HUES64 (cell line): ENCODE results near the gene EIF3CL.
"Not testable (repeated sequence)": the region's sequence is repeated elsewhere in the genome, so short reads cannot be mapped to it uniquely, and the experiment has no call there.

ENCODE experiments used
- H3K27ac ChIP-seq: 2 replicates; pipeline ENCODE4 v1.7.0; 2013; ENCODE audit warnings: low read depth, low read length, inconsistent platforms
- H3K27me3 ChIP-seq: 2 replicates; pipeline ENCODE4 v1.6.1; 2013; ENCODE audit warnings: mild to moderate bottlenecking, low read length; ENCODE audit not compliant: insufficient read depth
- H3K36me3 ChIP-seq: 2 replicates; pipeline ENCODE4 v1.6.1; 2013; ENCODE audit warnings: mild to moderate bottlenecking, low read length; ENCODE audit not compliant: insufficient read depth
- H3K4me1 ChIP-seq: 2 replicates; pipeline ENCODE4 v1.6.1; 2013; ENCODE audit warnings: mild to moderate bottlenecking, low read length, moderate library complexity; ENCODE audit not compliant: insufficient read depth
- H3K4me3 ChIP-seq: 2 replicates; pipeline ENCODE4 v1.5.1; 2013; ENCODE audit warnings: mild to moderate bottlenecking, low read length, moderate library complexity
- H3K9ac ChIP-seq: 2 replicates; pipeline ENCODE4 v1.6.1; 2013; ENCODE audit warnings: mild to moderate bottlenecking, low read depth, low read length
- H3K9me3 ChIP-seq: 2 replicates; pipeline ENCODE4 v1.6.1; 2013; ENCODE audit warnings: low read depth, low read length; ENCODE audit not compliant: insufficient read depth
- WGBS: fragments of 150-250, 120-280 bp; methylation state at CpG from one replicate; pipeline ENCODE4 v1.1.7; 2013; ENCODE audit warnings: missing lambda C conversion rate; 5-methylcytosine and 5-hydroxymethylcytosine counted together

Gene EIF3CL

DNA sequence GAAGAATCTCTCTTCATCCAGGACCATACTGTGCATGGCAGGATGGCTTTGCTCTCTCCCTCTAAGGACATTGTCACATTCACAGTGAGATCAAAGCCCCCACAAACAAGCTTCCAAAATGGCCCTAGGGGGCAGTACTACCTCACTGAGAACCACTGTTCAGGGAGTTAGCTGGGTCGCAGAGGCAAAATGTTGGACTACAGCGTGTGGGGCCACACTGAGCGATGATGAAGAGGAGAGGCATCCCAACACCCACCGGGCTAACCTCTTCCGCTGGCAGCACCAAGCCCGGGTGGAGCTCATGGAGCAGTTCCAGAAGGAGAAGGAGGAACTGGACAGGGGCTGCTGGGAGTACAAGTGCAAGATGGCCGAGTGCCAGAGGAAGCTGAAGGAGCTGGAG, 9.9 kb upstream of the EIF3CL start:
- not testable (repeated sequence) for H3K9ac ChIP-seq, H3K9me3 ChIP-seq, H3K4me3 ChIP-seq, H3K27ac ChIP-seq, H3K4me1 ChIP-seq, H3K27me3 ChIP-seq, H3K36me3 ChIP-seq
- WGBS, result no CpG with 5 or more reads among the region's 7 CpGs

DNA sequence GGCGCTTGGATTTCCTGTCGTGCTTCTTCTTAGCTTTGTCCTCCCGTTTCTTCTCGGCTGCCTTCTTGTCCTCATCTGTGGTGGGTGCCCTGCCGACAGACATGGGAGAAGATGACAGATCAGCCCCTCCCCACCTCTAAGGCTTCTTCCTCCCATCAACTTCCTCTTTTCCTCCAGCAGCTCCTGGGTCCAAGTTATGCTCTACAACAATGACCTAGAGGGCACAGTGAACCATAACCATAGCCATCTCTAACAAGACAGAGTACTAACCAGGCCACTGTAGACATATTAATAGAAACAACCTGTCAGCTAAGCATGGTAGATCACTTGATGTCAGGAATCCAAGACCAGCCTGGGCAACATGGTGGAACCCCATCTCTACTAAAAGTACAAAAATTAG, 11.6 kb downstream of the EIF3CL start:
- not testable (repeated sequence) for H3K4me3 ChIP-seq, H3K9ac ChIP-seq, H3K9me3 ChIP-seq, H3K27me3 ChIP-seq, H3K4me1 ChIP-seq, H3K27ac ChIP-seq, H3K36me3 ChIP-seq
- no CpG with 5 or more reads among the region's 5 CpGs for WGBS

DNA sequence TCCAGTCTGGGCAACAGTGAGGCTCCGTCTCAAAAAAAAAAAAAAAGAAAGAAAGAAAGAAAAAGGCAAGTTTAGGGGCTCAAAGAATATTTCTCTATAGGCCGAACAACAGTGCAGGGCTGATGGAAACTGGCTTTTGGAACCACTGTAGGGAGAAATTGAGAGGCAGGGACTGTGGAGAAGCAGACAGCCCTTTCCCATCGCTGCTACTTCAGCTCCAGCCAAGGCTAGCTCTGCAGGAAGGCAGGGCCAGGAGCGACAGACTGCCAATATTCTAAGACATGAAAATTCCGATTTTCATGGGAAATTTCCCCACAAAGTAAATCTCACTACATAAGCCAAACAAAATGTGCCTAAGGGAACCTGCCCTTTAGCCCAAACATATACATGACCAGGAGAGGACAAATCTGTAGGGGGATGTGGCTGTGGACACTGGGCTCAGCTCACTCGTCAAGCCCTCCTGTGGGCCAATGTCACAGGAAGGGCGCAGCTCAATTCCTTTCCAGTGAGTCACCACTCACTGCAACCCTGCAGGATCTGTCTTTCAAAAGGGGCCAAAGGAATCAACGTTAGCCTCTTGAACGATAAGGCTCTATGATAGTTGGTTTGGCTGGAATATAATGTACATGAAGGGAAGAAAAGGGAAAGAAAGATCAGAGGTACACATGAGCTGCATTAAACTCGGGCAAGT, 21.3 kb downstream of the EIF3CL start:
- H3K36me3 ChIP-seq, H3K4me3 ChIP-seq, H3K9ac ChIP-seq, H3K9me3 ChIP-seq, H3K4me1 ChIP-seq, H3K27ac ChIP-seq, H3K27me3 ChIP-seq: not testable (repeated sequence)
- no CpG with 5 or more reads among the region's 10 CpGs for WGBS

DNA sequence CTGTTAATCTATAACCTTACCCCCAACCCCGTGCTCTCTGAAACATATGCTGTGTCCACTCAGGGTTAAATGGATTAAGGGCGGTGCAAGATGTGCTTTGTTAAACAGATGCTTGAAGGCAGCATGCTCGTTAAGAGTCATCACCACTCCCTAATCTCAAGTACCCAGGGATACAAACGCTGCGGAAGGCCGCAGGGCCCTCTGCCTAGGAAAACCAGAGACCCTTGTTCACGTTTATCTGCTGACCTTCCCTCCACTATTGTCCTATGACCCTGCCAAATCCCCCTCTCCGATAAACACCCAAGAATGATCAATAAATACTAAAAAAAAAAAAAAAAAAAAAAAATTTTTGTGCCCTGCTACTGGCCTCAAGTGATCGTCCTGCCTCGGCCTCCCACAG, 25.8 kb downstream of the EIF3CL start:
- not testable (repeated sequence) for H3K9ac ChIP-seq, H3K27ac ChIP-seq, H3K36me3 ChIP-seq, H3K4me1 ChIP-seq, H3K4me3 ChIP-seq, H3K9me3 ChIP-seq, H3K27me3 ChIP-seq
- 95% methylated on average over 4 of the region's 10 CpGs for WGBS

DNA sequence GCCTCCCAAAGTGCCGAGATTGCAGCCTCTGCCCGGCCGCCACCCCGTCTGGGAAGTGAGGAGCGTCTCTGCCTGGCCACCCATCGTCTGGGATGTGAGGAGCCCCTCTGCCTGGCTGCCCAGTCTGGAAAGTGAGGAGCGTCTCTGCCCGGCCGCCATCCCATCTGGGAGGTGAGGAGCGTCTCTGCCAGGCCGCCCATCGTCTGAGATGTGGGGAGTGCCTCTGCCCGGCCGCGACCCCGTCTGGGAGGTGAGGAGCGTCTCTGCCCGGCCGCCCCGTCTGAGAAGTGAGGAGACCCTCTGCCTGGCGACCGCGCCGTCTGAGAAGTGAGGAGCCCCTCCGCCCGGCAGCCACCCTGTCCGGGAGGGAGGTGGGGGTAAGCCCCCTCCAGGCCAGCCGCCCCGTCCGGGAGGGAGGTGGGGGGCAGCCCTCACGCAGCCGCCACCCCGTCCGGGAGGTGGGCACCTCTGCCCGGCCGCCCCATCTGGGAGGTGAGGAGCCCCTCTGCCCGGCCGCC, 26.5 kb downstream of the EIF3CL start:
- WGBS, result 94% methylated on average over 27 of the region's 38 CpGs

DNA sequence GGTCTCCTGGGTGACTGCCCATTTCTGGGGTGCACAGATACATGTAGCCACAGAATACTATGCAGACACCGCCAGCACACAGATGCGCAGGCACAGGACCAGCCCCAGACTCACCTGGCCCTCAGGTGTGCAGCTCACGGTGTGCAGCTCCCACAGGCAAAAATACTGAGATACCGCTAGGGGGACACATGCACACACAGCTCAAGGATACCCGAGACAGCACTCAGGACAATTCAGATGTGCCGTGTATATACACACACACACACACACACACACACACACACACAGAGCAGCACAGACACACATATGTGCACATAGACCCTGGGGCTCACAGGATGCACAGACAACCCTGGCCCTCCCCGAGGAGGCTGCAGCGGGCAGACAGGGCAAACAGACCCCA, 28.5 kb downstream of the EIF3CL start:
- H3K4me3 ChIP-seq, H3K9ac ChIP-seq, H3K27ac ChIP-seq, H3K4me1 ChIP-seq, H3K27me3 ChIP-seq, H3K9me3 ChIP-seq, H3K36me3 ChIP-seq: not testable (repeated sequence)
- 25% methylated on average over 3 of the region's 8 CpGs for WGBS

More for the DNA sequence above, 26.5 kb downstream of the EIF3CL start:
- H3K9ac ChIP-seq, H3K4me1 ChIP-seq, H3K27me3 ChIP-seq, H3K4me3 ChIP-seq, H3K36me3 ChIP-seq, H3K9me3 ChIP-seq, H3K27ac ChIP-seq: not testable (repeated sequence)

DNA sequence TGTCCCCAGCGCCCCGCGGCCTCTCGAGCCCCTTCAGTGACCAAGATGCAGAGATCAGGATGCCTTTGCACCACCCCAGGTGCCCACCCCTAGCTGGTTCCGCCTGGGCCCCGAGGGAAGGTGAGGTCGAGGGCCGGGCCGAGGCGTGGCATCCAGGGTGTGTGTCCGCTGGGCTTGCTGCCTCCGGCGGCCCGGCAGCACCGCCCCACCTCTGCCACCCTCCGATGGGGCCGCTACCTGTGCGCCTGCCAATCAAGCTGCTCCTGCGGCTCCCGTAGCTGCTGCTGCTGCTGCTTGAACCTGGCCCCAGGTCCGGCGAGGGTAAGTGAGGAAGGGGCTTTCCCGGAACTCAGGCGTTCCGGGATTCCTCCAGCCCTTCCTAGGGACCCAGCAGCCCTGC, 29.4 kb downstream of the EIF3CL start:
- not testable (repeated sequence) for H3K27me3 ChIP-seq, H3K4me3 ChIP-seq, H3K36me3 ChIP-seq, H3K27ac ChIP-seq, H3K4me1 ChIP-seq, H3K9me3 ChIP-seq, H3K9ac ChIP-seq
- WGBS, result 0% methylated on average over 2 of the region's 25 CpGs

DNA sequence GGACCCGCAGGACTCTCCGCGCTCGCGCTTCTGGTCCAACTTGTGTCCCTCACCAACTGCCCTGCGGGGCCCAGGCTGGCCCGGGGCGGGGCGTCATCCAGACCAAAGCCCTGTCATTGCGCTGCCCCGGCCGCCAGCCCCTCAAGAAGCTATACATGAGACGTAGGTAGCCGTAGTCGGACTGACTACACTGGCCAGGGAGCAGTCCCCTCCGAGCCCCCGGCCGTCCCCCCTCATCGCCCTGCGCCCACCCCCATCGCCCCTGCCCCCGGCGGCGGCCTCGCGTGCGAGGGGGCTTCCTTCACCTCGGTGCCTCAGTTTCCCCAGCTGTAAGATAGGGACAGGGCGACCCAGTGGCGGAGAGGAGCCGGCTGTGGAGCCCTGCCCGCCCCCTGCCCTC, 35.7 kb downstream of the EIF3CL start:
- H3K4me1 ChIP-seq, H3K9me3 ChIP-seq, H3K4me3 ChIP-seq, H3K9ac ChIP-seq, H3K36me3 ChIP-seq, H3K27me3 ChIP-seq, H3K27ac ChIP-seq: not testable (repeated sequence)
- 75% methylated on average over 13 of the region's 32 CpGs for WGBS

DNA sequence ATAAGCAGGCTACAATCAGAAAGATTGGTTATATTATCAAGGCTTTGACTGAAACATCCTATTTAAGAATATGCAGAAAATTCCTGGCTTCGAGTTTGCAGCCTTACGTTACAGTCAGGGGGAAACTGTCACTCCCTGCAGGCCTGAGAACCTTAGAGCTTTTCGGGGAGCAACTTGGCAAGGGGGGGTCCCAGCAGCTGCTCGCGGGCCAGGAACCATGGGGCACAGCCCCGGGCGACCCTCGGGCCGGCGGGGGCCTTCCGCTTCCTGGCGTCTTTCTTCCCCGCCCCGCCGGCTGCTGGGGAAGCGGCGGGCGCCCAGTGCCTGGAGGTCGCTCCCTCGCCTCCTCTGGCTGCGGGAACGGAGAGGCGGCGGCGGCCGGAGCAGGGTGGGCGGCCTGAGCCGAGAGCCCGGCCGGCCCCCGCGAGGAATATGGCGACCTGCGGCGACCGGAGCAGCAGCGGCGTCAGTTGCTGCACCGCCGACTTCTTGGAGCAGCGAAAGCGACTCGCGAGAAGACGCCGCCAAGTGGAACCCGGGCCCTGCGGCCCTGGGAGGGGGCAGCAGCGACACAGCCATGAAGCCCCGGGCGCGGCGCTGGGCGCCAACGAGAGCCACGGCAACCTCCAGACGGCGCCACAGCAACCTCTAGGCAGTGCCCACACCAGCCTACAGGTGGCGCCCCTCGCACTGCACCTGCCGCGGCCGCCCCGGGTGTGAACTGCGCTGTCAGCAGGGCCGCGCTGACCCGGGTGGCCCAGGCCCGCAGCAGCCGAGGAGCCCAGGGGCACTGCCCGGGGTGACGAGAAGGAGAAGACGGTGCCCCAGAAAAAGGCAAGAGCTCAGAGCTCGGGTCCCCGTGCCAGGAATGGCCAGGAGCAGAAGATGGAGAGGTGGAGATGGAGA, 39.1 kb downstream of the EIF3CL start:
- H3K27ac ChIP-seq, H3K27me3 ChIP-seq, H3K4me3 ChIP-seq, H3K9ac ChIP-seq, H3K4me1 ChIP-seq, H3K36me3 ChIP-seq, H3K9me3 ChIP-seq: not testable (repeated sequence)
- no CpG with 5 or more reads among the region's 75 CpGs for WGBS

DNA sequence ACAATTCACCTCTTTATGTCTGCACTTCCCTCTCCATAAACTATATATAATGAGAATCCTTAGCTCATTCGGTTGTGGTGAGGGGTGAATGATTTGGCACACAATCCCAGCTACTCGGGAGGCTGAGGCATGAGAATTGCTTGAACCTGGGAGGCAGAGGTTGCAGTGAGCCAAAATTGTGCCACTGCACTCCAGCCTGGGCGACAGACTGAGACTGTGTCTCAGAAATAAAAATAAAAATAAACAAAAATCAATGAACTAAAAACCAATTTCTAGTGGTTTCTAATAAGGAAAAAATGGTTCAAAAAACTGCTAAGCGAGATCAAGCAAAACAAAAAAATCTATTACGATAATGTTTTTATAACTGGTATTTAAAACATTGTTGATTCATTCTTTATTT, 40.2 kb downstream of the EIF3CL start, which contains the start of gene NPIPB6:
NPIPB6 (minus strand) TSS at position 101 of the 400 bp plus-strand sequence. CDS start 686 bp downstream, outside the sequence.
- not testable (repeated sequence) for H3K27ac ChIP-seq, H3K36me3 ChIP-seq, H3K4me1 ChIP-seq, H3K9me3 ChIP-seq, H3K4me3 ChIP-seq, H3K27me3 ChIP-seq, H3K9ac ChIP-seq
- WGBS, result no CpG with 5 or more reads among the region's 5 CpGs

DNA sequence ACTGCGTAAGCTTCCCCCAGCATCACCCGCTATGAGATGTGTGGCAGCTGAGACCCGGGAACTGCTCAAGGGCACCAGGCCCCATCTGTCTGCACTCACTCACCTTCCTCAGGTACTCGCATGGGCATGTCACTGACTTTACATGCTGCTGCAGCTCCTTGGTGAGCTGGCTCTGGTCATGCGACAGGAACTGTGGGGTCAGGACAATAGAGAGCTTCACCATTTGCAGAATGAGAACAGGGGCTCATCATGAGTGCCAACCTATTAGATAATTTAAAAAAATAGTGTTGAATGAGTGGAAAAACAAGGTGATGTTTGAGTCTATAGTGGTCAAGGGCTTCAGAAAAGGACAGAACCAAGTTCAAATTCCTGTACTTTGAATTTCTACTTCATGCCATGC, 41.0 kb downstream of the EIF3CL start:
- H3K27ac ChIP-seq, H3K27me3 ChIP-seq, H3K36me3 ChIP-seq, H3K9me3 ChIP-seq, H3K4me1 ChIP-seq, H3K4me3 ChIP-seq, H3K9ac ChIP-seq: not testable (repeated sequence)
- 86% methylated on average over 1 of the region's 5 CpGs for WGBS
